Lower leg skin (tissue), 3 donors: ENCODE results near the gene ZNF618.

Source experiments
- CTCF ChIP-seq, 3 donors: fragments of 450-650 bp; IDR thresholded peaks; one replicate each; pipeline ENCODE4 v1.5.1; 2016; ENCODE audit warnings: antibody characterized with exemption in 3 of 3, mild to moderate bottlenecking in 3 of 3, moderate library complexity in 2 of 3
- POLR2A ChIP-seq, 2 donors: fragments of 450-650 bp; IDR thresholded peaks; one replicate each; pipeline ENCODE4 v1.6.1; 2016 to 2017; ENCODE audit warnings: antibody characterized with exemption in 2 of 2, mild to moderate bottlenecking in 1 of 2, moderate library complexity in 1 of 2

- TF ChIP-seq CTCF (IDR thresholded peaks at IDR 0.05), result no peak
- TF ChIP-seq POLR2A (IDR thresholded peaks at IDR 0.05), result no peak
Measured at GRCh38 chr9:114084282-114085073, 208.4 kb downstream of the ZNF618 start.
